Stimulated activated naive CD4-positive, alpha-beta T cell (primary cell): Measurements from ENCODE around the gene NASP.

Experiments used
- DNase-seq, 6 experiments: peaks; one replicate each; lab custom pipeline; 2025; lab: John Stamatoyannopoulos, UW

NASP gene, protein sequence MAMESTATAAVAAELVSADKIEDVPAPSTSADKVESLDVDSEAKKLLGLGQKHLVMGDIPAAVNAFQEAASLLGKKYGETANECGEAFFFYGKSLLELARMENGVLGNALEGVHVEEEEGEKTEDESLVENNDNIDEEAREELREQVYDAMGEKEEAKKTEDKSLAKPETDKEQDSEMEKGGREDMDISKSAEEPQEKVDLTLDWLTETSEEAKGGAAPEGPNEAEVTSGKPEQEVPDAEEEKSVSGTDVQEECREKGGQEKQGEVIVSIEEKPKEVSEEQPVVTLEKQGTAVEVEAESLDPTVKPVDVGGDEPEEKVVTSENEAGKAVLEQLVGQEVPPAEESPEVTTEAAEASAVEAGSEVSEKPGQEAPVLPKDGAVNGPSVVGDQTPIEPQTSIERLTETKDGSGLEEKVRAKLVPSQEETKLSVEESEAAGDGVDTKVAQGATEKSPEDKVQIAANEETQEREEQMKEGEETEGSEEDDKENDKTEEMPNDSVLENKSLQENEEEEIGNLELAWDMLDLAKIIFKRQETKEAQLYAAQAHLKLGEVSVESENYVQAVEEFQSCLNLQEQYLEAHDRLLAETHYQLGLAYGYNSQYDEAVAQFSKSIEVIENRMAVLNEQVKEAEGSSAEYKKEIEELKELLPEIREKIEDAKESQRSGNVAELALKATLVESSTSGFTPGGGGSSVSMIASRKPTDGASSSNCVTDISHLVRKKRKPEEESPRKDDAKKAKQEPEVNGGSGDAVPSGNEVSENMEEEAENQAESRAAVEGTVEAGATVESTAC

DNA sequence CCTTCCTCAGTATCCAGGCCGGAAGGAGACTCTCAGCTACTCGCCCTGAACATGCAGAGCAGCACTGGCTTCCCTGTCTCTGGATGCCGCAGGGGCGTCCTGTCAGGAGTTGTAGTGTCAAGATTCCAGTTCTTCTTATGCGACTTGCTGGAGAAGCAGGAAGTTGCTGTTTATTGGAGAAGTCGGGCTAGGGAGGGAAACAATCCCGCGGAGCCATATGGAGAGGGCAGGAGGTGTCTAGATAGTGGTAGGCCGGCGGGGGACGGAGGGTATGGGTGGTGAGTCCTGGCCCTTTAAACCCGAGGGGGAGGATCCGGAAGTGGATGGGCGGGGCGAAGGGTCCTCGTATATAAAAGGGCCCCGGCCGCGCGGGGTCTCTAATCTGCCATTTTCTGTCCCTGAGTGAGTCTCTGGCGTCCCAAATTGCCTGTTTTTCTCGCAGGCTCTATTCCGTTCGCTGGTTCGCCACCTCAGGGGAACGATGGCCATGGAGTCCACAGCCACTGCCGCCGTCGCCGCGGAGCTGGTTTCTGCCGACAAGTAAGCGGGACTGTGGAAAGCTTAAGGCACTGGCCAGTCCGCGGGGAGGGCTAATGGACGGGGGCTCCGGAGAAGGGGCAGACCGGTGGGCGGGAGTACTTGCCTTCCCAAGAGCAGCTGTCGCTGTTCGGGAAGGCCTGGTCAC lies at the start of gene NASP:
TSS of gene NASP (plus strand) at position 376 of the 685 bp plus-strand sequence. CDS start at position 482, 106 bp downstream.
- DNase-seq, result peak; percentile 85 to 99 (median 94)

DNA sequence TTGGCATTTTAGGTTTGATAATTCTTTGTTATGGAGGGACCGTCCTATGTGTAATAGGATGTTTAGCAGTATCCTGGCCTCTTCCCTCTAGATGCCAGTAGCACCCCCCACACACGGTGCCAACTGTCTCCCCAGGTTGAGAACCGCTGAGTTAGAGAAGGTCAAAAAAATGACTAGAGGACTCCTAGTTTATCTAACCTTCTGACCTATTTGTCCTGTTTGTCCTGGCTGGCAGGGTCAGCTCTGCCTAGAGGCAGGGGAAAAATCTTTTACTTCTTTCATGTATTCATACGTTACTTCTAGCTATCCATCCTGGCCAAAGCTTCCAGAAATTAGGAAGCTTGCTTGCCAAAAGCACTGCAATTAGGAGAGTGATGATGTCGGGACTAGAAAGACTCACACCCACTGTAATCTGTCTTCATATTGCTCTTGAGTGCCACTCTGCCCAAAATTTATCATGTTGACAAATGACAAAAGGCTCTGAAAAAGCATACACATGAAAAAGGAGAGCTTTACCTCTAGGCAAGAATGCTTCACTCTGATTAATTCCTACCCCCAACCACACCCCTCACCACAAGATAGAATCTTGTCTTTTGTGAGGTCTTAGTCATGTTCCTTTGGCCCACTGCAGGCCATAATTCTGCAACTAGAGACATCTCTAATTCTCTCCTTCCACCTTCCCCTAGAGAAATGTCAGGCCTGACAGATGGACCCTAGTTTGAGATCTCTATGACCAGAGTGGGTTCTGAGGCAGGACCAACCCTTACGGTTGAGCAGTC lies 47.7 kb upstream of the NASP start:
- DNase-seq, result no peak

DNA sequence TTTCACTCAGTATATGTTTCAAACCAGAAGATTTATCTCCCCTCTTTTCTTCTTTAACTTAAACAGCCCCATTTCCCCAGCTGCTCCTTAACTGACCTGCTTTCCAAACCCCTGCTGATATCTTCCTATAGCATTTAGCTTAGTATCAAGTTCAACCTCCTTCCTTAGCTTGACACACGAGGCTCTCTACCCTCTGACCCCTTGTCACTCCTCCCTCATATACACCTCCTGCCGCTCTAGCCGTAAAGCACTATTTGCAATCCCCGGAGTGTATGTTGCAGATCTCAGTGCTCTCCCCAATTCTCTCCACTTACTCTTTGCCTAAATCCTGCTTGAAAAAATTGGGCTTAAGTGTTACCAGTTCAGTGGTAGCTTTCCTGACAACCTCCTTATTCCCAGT lies 47.0 kb upstream of the NASP start:
- no peak for DNase-seq

DNA sequence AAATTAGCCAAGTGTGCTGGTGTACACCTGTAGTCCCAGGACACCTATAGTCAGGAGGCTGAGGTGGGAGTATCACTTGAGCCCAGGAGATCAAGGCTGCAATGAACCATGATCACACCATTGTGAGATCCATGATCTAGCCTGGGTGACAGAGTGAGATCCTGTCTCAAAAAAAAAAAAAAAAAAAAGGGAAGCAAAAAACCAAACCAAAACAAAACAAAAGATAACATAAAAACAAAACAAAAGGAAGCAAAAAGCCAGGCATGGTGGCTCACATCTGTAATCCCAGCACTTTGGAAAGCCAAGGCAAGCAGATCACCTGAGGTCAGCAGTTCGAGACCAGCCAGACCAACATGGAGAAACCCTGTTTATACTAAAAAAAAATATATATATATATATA lies 42.6 kb upstream of the NASP start:
- DNase-seq, result no peak

DNA sequence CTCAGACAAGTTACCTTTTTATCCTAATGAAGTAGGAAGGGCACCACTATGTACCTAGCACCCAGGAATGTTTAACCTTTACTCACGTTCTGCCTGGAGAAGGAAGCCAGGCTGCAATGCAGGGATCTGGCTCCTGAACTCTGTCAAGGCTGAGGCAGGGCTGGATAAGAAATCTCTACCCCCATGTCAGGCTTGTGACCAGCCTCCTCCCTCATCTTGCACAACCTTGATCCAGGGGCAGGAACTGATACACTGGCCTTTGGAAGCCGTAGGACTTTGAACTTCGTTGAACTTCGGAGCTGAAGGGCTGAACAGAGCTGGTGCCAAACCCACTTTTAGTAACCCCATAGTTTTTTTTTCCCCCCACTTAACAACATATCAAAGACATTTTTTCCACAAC lies 41.2 kb upstream of the NASP start:
- DNase-seq, result no peak

DNA sequence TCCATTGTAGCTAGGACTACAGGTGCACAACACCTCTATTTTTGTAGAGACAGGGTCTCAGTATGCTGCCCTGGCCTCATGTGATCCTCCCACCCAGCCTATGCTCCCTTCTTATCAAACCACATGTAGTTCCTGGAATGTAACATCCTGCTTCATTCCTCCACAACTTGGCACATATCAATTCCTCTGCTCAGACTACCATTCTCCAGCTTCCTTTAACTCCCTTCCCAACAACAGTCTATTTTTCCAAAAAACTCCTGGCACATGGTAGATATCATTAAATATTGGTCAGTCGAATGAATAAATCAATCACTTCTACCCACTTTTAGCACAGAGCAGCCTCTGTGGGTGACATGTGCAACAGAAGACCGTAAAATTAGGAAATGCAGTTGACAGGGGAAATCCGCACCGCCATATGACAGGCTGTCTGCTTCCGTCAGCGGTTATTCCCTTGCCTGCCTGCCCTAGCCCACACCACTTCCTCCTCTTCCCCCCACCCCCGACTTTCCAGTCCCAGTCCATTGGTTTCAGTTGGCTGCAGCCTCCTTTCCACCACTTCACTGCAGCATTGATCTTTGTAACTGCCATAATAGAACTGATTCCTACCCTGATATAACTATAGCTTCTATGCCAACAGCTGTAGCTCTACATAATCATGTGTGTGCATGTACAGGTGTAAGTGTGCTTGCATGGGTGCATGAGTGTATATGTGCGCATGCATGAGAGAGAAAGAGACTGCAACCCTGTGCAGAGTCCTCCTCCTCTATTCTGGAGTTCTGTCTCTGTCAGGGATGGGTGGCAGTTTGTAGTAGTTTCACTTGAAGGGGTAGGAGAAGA lies 40.0 kb upstream of the NASP start:
- peak; percentile 50 to 75 (median 66) for DNase-seq

DNA sequence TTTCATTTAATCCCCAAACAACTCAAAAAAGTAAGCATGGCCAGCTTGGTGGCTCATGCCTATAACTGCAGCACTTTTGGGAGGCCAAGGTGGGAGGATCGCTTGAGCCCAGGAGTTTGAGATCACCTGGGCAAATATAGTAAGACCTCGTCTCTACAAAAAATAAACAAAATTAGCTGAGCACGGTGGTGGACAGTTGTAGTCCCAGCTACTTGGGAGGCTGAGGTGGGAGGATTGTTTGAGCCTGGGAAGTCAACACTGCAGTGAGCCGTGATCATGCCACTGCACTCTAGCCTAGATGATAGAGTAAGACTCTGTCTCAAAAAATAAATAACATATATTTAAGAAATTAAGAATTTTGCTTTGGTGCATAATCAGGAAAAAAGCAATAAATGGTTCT lies 39.3 kb upstream of the NASP start:
- DNase-seq, result no peak

DNA sequence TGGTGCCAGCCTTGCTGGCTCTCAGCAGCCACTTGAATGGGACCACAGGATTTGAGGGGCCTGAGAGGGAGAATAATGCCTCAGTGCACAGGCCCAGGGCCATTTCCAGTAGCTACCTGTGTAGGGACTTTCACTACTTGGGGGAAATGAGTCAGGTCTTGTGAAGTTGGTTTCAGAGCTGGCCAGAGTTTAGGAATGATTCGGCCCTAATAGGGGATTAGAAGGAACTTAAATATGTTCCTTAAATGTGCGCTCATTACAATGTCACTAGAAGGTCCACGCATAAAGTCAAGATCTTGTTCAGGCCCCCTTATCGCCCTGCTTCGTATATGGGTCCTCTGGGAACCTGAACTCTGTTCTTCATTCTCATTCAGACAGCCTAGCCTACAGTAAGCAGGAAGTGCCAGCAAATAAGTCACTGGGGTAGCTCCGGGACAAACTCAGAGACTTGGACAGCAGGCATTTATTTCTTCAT lies 38.8 kb upstream of the NASP start:
- no peak for DNase-seq

DNA sequence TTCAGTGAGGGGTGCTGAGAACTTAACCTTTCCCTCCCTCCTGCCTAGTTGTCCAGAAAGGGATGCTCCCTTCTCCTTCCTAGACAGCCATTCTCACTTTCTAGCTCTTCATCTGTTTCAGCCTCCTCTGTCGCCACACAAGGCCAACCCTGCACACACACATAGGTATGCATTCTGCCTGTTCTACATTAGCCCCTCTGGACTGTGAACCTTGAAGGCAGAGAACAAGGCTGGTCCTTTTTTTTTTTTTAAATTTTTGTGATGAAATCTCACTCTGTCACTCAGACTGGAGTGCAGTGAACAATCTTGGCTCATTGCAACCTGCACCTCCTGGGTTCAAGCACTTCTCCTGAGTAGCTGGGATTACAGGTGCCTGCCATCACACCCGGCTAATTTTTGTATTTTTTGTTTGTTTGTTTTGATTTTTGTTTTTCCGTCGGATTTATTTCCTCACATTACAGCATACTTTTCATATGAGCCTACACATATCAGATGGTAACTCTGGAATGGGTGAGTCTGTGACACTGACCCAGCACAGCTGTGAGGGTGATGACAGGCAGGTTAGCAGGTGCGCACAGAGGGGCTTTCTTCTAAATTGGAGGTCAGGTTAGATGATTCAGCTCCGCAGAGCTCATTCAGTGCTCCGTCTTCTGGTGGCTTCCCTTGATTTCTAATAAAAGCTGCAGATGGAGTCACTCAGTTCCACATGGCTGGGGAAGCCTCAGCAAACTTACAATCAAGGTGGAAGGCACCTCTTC lies 38.1 kb upstream of the NASP start:
- no peak for DNase-seq

DNA sequence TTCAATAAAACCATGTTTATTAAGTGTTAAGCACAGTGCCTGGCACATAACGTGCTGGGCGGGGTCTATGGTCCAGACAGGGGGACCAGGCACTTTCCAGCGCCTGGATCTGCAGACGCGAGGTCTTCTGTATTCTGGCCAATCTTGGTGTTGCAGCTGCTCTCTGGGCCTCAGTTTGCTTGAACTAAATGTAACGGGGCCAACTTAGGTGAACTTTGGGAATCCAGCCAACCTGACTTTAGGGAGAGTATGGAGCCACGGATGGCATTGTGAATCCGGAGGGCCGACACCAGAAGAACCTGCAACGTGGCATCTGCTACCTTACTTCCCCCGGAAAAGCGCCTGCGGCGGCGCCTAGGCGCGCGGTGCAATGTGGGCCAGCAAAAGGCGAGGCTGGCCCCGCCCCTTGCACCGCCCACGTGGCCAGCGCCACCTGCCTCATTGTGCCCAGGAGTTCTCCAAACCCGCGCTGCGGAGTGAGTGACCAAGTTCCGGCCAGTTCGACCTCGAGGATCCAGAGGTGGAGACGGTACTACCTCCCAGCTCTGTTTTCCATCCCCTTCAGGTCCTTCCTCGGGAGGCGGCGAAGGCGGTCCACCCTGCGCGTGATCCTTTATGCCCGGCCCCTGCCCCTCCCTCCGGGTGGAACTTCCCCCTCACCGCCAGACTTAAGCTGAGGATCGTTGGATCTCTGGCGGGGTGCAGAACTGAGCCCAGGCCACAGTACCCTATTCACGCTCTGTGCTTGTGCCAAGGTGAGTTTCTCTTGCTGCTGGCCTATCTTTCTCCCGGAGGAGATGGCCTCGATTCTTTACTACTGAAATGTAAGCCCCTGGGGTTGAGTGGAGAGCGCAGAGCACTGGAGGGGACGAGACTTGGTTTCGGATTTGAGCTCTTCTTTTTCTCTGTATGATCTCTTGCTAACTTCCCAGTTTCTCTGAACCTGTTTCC lies 33.2 kb upstream of the NASP start, which contains the start of gene AKR1A1:
TSS of gene AKR1A1 (plus strand) at position 426 of the 951 bp plus-strand sequence. CDS start 10,969 bp downstream, outside the sequence.
- peak; percentile 75 to 88 (median 84) for DNase-seq

DNA sequence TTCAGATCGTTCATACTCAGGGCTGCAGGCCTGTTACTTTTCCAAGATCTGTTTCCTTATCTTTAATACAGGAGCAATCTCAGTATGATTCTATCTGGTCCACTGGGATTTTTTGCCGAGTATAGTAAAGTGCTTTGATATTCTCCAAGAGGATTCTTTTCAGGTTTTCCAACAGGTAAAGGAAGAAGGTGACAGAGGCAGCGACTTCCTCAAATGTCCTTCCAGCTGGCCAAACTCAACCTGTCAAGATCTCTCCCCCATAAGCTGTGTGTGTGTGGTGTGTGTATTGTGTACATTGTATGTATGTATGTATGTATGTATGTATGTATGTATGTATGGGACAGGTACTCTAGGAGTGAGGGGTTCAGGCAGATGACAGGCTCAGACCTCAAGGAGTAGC lies 32.2 kb upstream of the NASP start:
- DNase-seq, result no peak

DNA sequence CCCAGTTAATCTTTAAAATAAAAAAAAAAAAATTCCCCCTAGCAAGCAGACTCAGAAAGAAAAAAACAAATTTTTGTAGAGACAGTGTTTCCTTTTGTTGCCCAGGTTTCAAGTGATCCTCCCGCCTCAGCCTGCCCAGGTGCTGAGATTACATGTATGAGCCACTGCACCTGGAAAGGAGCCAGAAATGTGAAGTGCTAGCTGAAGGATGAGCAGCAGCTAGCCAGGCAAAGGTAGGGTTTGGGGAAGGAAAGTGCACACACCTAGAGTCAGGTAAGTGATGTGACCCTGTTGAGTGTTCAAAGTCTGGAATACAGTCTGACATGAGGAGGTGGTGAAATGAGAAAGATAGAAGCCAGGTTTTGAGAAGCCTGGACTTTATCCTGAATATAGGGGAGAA lies 31.5 kb upstream of the NASP start:
- no peak for DNase-seq

DNA sequence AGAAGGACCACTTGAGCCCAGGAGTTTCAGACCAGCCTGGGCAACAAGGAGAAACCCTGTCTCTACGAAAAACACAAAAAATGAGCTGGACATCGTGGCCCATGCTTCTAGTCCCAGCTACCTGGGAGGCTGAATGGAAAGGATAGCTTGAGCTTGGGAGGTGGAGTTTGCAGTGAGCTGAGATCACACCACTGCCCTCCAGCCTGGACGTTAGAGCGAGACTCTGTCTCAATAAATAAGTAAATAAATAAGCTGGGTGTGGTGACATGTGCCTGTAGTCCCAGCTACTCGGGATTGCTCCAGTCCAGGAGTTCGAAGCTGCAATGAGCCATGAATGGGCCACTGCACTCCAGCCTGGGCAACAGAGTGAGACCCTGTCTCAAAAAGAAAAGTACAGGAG lies 29.6 kb upstream of the NASP start:
- no peak for DNase-seq

DNA sequence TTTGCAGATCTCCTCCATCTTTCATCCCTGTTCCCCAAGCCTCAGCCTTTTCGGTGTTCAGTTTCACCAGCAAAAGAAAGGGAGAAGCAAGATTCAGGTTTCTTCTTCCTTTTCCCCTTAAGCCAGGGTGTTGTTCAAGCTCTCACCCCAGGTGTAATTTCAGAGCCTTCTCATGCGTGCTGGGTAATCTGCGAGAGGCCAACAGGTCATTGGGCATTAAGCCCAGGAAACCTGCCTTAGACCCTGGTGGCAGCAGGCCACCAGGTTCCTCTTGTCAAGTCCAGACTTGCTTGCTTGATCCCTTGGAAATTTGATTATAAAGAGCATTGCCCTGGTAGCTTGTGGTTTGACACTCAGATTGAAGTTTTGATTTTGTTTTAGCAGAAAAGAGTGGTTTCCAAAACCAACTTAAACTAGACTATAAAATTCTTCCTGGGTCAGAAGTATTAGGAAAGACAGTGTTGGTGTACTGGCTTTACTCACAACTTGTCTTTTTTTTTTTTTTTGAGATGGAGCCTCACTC lies 26.4 kb upstream of the NASP start:
- DNase-seq, result no peak

DNA sequence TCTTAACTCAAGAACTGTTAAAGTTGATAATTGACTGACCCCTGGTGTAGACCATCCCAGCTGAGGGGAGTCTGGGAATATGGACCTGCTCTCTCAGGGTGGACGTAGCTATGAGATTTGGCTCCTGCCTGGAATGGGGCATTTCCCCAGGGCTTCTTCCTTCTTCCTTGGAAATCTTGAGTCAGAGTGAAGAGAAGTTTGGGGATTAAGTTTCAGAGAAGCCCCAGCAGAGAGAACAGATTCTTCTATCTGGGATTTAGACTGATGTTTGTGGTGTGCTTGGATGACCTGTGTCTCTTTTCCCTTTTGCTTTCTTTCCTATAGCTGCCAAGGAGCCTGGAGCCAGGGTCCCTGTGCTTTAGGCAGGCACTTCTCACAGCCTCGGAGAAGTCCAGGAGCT lies 20.0 kb upstream of the NASP start:
- no peak for DNase-seq

DNA sequence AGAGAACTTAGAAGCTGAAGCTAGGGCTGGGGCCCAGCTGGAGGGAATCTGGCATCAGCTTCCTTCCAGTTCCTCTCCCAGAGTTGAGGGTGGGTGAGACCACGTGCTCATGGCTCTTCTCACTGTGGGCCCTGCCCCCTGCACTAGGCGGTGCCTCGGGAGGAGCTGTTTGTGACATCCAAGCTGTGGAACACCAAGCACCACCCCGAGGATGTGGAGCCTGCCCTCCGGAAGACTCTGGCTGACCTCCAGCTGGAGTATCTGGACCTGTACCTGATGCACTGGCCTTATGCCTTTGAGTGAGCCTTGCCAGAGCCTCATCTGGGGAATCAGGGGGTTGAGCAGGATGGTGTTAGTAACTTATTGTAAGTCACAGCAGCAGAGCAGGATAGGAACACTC lies 17.1 kb upstream of the NASP start:
- no peak for DNase-seq

DNA sequence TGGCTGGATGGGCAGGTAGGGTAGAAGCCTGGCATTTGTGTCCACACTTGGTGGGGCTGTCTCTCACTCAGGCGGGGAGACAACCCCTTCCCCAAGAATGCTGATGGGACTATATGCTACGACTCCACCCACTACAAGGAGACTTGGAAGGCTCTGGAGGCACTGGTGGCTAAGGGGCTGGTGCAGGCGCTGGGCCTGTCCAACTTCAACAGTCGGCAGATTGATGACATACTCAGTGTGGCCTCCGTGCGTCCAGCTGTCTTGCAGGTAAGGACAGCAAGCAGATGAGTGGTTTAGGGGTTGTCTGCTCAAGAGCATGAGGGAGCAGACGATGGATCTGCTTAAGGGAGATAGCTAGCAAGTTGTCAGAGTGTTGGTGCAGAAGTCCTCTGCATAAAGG lies 15.9 kb upstream of the NASP start:
- DNase-seq, result no peak

DNA sequence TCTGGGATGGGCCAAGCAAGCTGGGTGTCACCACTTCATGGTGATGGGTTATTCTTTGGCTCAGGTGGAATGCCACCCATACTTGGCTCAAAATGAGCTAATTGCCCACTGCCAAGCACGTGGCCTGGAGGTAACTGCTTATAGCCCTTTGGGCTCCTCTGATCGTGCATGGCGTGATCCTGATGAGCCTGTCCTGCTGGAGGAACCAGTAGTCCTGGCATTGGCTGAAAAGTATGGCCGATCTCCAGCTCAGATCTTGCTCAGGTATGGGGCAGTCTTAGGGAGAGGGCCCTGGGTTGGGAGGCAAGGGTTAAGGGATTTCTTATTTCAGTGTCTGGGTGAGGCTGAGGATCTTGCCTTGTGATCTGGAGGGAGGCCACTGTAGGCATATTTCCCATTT lies 15.4 kb upstream of the NASP start:
- DNase-seq, result no peak

DNA sequence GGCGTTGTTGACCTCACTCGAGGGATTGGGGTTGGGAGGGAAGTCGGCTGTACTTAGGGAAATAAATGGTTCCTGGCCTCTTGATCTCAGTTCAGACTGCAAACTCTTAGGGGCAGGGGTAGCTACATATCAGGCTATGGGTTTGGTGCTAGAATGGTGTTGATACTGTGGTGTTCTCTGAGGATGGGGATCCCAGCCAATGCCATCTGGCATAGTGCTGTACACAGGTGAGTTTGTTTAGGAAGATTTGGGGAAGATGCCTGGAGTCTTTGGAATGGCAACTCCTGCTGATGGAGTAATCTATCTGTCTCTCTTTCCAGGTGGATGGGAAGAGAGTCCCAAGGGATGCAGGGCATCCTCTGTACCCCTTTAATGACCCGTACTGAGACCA lies 14.3 kb upstream of the NASP start:
- no peak for DNase-seq
